Astrocyte of the spinal cord (primary cell): Measurements from ENCODE around the gene PGAM5.

Experiments
- DNase-seq: peaks from one replicate; pipeline ENCODE4 v3.0.0; 2011; ENCODE audit warnings: low read depth, low spot score
- H3K4me3 ChIP-seq: 2 replicates; pipeline ENCODE4 v1.5.1; 2011; ENCODE audit warnings: low read depth, mild to moderate bottlenecking, low read length, moderate library complexity
- in situ Hi-C: cut with HindIII; loops from 2 replicates; pipeline ENCODE4 v1.10.0; 2017; ENCODE audit warnings: low sequenced_read_pairs
- TF ChIP-seq, protein P1 (sequence below): IDR thresholded peaks from 2 replicates; pipeline ENCODE4 v1.5.1; 2012; ENCODE audit warnings: low read depth, mild to moderate bottlenecking, low read length, inconsistent platforms

PGAM5 gene

DNA sequence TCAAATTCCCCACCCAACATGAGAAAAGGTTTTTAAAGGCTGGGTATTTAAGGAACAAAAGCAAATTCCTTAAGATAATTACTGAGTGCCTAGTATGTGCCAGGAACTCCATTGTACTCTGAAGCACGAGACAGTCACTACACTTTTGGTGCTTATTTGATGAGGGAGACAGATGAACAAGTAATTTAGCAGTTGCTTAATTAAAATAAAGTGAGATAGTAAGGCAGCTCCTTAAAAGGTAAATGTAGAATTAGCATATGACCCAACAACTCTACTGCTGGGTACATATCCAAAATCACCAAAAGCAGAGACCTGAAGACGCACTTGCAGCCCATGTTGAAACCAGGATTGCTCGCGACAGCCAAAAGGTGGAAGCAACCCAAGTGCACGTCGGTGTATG is 44.8 kb upstream of the PGAM5 start:
- TF ChIP-seq, protein P1, sequence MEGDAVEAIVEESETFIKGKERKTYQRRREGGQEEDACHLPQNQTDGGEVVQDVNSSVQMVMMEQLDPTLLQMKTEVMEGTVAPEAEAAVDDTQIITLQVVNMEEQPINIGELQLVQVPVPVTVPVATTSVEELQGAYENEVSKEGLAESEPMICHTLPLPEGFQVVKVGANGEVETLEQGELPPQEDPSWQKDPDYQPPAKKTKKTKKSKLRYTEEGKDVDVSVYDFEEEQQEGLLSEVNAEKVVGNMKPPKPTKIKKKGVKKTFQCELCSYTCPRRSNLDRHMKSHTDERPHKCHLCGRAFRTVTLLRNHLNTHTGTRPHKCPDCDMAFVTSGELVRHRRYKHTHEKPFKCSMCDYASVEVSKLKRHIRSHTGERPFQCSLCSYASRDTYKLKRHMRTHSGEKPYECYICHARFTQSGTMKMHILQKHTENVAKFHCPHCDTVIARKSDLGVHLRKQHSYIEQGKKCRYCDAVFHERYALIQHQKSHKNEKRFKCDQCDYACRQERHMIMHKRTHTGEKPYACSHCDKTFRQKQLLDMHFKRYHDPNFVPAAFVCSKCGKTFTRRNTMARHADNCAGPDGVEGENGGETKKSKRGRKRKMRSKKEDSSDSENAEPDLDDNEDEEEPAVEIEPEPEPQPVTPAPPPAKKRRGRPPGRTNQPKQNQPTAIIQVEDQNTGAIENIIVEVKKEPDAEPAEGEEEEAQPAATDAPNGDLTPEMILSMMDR = no peak
- in situ Hi-C loops = no loop called here
- no peak overlapping the region for H3K4me3 ChIP-seq
- DNase-seq = no peak

DNA sequence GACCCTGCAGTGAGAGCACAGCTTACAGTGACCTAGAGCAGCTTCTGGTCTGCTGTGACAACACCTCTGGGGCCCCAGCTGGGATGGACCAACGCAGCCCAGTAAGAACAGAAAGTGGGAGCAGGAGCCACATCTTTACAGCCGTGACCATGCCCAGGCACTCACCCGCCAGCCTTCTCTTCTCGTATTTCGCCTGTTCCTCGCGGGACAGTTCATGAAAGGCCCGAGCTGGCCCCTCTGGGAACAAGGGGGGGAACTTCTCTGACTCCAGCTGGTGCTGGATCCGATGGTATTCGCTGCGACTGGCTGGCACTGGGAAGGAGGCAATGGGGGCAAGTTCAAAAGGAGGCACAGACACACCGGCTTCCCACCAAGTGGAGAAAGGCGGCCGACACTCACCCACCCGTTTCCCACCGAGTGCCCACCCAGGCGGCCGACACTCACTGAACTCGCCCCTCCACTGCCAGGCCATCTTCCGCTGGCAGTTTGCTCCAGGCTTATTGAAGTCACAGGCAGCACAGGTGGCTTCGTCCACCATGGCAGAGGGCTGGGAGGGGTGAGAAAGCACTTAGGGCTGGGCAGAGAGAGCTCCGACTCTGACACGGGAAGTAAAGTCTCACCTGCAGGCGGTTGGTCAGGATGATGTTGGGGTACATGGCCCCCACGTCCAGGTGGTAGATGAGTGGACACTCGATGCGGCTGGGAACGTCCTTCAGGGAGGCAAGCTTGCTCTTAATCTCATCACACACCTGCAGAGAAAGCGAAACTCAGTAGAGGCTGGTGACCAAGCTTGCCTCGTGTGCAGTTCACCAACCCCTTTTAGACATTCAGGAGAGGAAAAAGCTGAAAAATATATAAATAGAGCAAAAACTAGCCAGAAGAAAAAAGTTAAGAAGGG is 42.2 kb upstream of the PGAM5 start:
- no peak overlapping the region for H3K4me3 ChIP-seq
- DNase-seq = no peak
- in situ Hi-C loops = no loop called here
- TF ChIP-seq, protein P1 = no peak

DNA sequence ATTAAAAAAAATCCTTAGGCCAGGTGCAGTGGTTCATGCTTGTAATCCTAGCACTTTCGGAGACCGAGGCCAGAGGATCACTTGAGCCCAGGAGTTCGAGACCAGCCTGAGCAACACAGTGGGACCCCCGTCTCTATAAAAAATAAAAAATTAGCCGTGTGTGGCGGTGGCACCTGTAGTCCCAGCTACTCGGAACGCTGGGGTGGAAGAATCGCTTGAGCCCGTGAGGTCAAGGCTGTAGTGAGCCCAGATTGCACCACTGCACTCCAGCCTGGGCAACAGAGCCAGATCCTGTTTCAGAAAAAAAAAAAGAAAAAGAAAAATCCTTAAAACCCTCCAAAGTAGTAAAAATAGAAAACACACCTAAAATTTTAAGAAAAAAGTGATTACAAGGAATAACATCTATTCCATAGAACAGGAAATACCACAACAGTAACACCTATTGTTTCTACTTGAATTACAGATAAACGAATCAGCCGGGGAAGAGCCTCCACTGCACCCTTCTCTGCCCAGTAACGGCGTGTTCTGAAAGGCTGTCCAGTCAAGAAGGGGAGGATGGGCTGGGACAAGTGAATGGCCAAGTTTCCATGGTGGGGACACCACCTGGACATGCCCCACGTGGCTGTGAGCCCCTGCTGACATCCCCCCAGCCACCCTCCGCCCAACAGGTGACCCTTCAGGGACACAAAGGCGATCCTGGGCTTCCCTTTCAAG is 41.3 kb upstream of the PGAM5 start:
- H3K4me3 ChIP-seq = no peak overlapping the region
- in situ Hi-C loops = no loop called here
- DNase-seq = no peak
- TF ChIP-seq, protein P1 = no peak

DNA sequence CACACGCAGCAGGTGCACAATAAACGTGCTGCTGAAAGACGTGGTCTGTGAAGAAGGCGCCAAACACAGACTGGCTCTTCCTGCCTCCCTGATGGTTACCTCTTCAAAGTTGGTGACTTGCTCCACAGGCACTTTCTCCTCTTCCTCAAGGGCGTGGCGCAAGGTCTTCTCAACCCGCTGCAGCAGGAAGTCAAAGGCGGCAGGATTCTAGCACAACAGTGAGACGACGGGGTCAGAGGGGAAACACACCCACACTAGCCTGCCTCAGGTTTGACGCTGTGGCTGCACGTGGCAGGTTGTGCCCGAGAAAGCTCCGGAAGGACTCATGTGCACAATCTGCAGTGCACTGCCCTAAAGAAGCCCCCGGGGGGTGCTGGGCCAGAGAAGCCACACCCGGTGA is 38.5 kb upstream of the PGAM5 start:
- no peak for DNase-seq
- H3K4me3 ChIP-seq = no peak overlapping the region
- TF ChIP-seq, protein P1 = no peak
- in situ Hi-C loops = no loop called here

DNA sequence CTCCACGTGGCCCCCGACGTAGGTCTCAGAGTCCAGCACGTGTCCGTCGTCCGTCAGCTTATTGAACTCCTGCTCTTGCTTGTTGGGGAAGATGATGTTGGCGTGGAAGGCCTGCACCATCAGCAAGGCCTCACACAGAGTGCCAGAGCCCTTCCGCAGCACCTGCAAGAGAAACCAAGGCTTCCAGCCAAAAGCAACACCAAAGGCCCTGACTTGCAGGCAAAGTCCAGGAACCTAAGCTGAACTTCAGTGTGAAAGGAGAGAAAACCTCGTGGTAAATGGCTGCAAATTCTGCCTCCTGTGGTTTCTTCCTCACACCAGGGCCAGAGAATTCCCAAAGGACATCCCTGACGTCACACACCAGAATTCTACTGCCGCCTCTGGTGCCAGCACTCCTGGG is 38.0 kb upstream of the PGAM5 start:
- DNase-seq = no peak
- in situ Hi-C loops = no loop called here
- H3K4me3 ChIP-seq = no peak overlapping the region
- TF ChIP-seq, protein P1 = no peak

DNA sequence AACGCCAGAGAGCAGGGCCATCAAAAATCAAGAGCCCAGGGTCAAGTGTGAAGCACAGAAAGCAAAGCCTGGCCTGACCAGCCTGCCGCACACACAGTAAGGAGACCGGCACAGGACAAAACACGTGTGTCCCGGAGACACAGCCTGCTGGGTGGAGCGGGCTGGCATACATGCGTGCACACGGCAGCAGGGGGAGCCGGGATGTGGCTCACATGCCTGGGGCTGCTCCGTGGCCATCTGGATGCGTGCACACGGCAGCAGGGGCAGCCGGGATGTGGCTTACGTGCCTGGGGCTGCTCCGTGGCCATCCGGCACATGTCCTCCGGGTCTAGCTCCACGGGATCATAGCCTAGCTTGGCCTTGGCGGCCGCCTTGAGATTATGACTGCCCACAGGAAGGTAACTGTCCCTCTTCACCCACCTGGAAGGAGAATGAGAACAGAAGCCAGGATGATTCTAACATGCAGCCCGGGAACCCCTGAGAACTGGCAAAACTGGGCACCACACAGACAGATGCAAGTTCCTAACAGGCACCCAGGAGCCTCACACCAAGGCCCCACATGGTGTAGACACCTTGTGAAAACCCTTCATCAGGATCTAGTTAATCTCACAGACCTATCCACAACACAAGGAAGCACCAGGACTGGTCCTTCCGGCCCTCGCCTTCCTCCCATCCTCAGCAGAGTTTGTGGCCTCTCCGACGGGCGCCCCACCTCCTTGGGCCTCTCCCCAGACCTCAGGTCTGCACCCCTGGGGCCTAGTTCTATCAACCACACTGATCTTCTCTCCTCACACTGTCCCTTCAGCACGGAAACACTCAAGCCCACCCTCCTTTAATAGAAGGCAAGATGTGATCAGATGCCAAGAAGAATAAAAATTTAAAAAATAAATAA is 37.1 kb upstream of the PGAM5 start:
- H3K4me3 ChIP-seq = no peak overlapping the region
- in situ Hi-C loops = no loop called here
- DNase-seq = no peak
- TF ChIP-seq, protein P1 = no peak
